HUES6 (cell line): Measurements from ENCODE around the gene CCND3.

Source experiments
- H3K27ac ChIP-seq: 2 replicates; pipeline ENCODE4 v1.7.0; 2013; ENCODE audit warnings: low read depth, mild to moderate bottlenecking, low read length, inconsistent platforms
- H3K27me3 ChIP-seq: 2 replicates; pipeline ENCODE4 v1.6.1; 2013; ENCODE audit warnings: low read length; ENCODE audit not compliant: control insufficient read depth, insufficient read depth
- H3K36me3 ChIP-seq: 2 replicates; pipeline ENCODE4 v1.6.1; 2013; ENCODE audit warnings: low read length; ENCODE audit not compliant: control insufficient read depth, insufficient read depth
- H3K4me1 ChIP-seq: 2 replicates; pipeline ENCODE4 v1.6.1; 2013; ENCODE audit warnings: low read length; ENCODE audit not compliant: control insufficient read depth, insufficient read depth
- H3K4me3 ChIP-seq: 2 replicates; pipeline ENCODE4 v1.5.1; 2013; ENCODE audit warnings: low read depth, low read length
- H3K9ac ChIP-seq: one replicate; pipeline ENCODE4 v1.6.1; 2013; ENCODE audit warnings: mild to moderate bottlenecking, low read length
- H3K9me3 ChIP-seq: 2 replicates; pipeline ENCODE4 v1.6.1; 2013; ENCODE audit warnings: low read depth, low read length; ENCODE audit not compliant: control insufficient read depth, insufficient read depth

The CCND3 gene

GRCh38 chr6:41936073-41936837 is 5.4 kb downstream of the CCND3 start:
- H3K9ac ChIP-seq: no peak overlapping the region
- no peaks in the 10 kb centered on the region for H3K9me3 ChIP-seq
- H3K27ac ChIP-seq: no peak overlapping the region
- peaks cover 21% of the 10 kb centered on the region for H3K4me1 ChIP-seq
- H3K27me3 ChIP-seq: no peaks in the 10 kb centered on the region
- peaks cover 59% of the 10 kb centered on the region for H3K36me3 ChIP-seq
- H3K4me3 ChIP-seq: no peak overlapping the region

DNA sequence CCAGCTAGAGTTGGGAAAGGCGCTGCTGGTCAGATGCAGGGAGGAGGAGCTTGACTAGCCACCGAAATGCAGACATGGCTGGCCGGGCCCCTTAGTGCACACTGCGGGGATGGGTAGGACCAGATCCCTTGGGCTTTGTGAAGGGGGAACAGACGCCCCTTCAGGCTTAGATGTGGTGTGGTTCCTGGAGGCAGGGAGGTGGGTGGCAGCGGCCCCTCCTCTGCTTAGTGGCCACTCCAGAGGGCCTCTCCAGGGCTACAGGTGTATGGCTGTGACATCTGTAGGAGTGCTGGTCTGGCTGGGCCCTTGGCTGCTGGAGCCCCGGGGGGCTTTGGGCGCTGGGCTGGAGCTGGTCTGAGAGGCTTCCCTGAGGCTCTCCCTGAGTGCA is 5.9 kb downstream of the CCND3 start:
- Histone ChIP-seq H3K27me3 (no peaks in the 10 kb centered on the region), H3K4me3 (no peak overlapping the region), H3K36me3 (peaks cover 64% of the 10 kb centered on the region), H3K4me1 (peaks cover 21% of the 10 kb centered on the region), H3K27ac (no peak overlapping the region), H3K9me3 (no peaks in the 10 kb centered on the region), H3K9ac (no peak overlapping the region)

DNA sequence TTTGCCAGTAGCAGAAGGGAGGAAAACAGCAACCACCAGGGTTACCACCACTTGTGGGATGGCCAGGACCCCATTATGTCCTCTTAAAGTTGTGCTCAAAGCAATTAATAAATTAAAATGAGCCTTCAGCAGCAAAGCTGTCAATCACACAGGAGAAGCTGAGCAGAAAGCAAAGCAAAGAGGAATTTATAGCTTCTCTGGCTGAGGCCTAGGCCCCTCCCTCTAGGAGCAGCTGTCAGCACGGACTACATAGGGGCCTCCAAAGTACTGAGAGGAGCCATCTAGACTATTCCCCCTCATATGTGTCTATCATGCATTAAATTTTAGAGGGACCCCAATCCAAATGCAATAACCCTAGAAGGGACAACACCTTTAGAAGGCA is 6.4 kb downstream of the CCND3 start:
- H3K9ac ChIP-seq: no peak overlapping the region
- peaks cover 69% of the 10 kb centered on the region for H3K36me3 ChIP-seq
- H3K27ac ChIP-seq: no peak overlapping the region
- no peaks in the 10 kb centered on the region for H3K9me3 ChIP-seq
- H3K4me3 ChIP-seq: no peak overlapping the region
- H3K4me1 ChIP-seq: peaks cover 19% of the 10 kb centered on the region
- no peaks in the 10 kb centered on the region for H3K27me3 ChIP-seq

DNA sequence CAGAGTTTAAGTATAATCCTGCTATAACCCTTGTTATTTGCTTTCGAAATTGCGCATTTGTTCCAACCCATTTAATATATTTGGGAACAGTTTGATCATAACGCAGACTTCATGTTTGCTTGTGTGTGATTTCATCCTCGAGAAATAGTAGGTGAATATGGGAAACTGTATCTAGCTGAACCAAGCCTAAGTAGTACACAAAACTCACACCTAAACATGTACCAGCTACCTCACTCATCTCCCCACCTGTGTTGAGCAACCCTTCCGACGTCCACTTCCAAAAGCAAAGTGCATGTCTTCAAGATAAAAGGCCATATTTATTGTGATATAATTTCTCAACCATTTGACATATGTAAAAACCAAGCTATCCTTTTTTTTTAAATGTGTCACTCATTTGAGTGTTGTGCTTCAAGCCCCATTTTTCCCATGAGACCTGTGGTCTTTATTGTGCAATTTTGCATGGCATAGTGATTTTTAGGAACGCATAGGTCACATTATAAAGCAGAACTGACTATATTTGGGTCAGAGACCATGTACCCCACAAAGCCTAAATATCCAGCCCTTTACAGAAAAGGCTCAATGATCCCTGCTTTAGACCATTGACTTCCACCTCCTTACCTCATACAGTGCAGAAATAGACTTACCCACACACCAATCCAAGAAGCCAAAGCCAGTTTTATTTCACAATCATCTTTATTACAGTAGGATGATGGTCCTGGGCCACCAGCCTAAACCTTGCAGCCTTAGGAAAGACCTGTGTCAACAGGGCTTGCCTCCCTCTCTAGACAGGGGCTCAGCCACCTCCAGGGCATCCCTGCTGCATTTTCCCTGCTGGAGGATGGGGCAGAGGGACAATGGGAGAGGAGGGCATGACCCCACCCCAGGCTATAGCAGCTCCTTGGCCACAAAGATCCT is 7.1 kb downstream of the CCND3 start:
- Histone ChIP-seq H3K4me3 (no peak overlapping the region), H3K36me3 (peaks cover 76% of the 10 kb centered on the region), H3K27me3 (no peaks in the 10 kb centered on the region), H3K9me3 (no peaks in the 10 kb centered on the region), H3K4me1 (peaks cover 13% of the 10 kb centered on the region), H3K27ac (no peak overlapping the region), H3K9ac (no peak overlapping the region)

- Histone ChIP-seq H3K36me3 (peaks cover 93% of the 10 kb centered on the region), H3K9ac (no peak overlapping the region), H3K4me3 (no peak overlapping the region), H3K27me3 (no peaks in the 10 kb centered on the region), H3K27ac (no peak overlapping the region), H3K9me3 (no peaks in the 10 kb centered on the region), H3K4me1 (no peaks in the 10 kb centered on the region)
Observed at GRCh38 chr6:41932378-41932777, 9.2 kb downstream of the CCND3 start.

DNA sequence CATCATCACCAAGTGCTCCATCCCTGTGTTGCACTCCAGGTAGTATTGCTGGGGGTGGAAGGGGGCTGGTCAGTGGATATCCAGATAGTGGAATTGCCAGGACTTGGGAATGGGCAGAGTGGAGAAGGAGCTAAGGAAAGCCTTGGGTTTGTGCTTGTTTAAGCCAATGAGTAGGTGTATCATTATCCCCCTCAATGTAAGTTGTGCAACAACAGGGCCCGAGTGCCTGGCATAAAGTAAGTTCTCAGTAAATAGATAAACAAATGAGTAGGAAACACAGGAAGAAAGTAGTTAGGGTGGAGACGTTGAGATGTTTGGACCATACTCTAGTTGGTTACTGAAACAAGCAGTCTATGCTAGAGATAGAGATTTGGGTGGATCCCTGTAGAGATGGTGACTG is 9.8 kb downstream of the CCND3 start:
- Histone ChIP-seq H3K9me3 (no peaks in the 10 kb centered on the region), H3K36me3 (peaks cover 96% of the 10 kb centered on the region), H3K4me3 (no peak overlapping the region), H3K27ac (no peak overlapping the region), H3K9ac (no peak overlapping the region), H3K4me1 (no peaks in the 10 kb centered on the region), H3K27me3 (no peaks in the 10 kb centered on the region)

- Histone ChIP-seq H3K36me3 (peaks cover 87% of the 10 kb centered on the region), H3K4me1 (no peaks in the 10 kb centered on the region)
Observed at GRCh38 chr6:41929924-41930323, 11.7 kb downstream of the CCND3 start.

DNA sequence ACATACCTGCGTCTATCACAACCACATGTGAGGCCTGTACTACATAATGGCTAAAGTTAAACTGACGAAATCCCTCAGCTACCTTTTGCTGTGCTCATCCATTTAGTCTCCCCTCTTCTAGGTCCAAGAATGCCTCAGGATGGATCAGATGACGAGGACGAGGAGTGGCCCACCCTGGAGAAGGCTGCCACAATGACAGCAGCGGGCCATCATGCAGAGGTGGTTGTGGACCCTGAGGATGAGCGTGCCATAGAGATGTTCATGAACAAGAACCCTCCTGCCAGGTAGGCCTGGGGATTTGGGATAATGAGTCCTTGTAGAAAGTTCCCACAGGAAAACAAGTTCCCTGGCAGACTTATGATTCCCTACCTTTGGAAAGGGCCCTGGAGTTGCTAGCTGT is 14.4 kb downstream of the CCND3 start:
- peaks cover 84% of the 10 kb centered on the region for H3K36me3 ChIP-seq
- peaks cover 5% of the 10 kb centered on the region; the same call in 1 of the 2 replicates for H3K4me1 ChIP-seq
- no peak overlapping the region for H3K4me3 ChIP-seq
- no peak overlapping the region for H3K9ac ChIP-seq
- no peak overlapping the region for H3K27ac ChIP-seq
- no peaks in the 10 kb centered on the region for H3K9me3 ChIP-seq
- H3K27me3 ChIP-seq: no peaks in the 10 kb centered on the region

More at GRCh38 chr6:41929924-41930323, 11.7 kb downstream of the CCND3 start:
- Histone ChIP-seq H3K27me3 (no peaks in the 10 kb centered on the region), H3K27ac (no peak overlapping the region), H3K4me3 (no peak overlapping the region), H3K9ac (no peak overlapping the region), H3K9me3 (no peaks in the 10 kb centered on the region)

GRCh38 chr6:41922154-41922553 is 19.5 kb downstream of the CCND3 start:
- peak overlapping the region; percentile 75 for H3K4me3 ChIP-seq
- H3K9ac ChIP-seq: peak overlapping the region; percentile 86
- peak overlapping the region; percentile 82; the same call in 1 of the 2 replicates for H3K27ac ChIP-seq
- peaks cover 12% of the 10 kb centered on the region; the same call in 1 of the 2 replicates for H3K4me1 ChIP-seq
- H3K36me3 ChIP-seq: peaks cover 38% of the 10 kb centered on the region
- no peaks in the 10 kb centered on the region for H3K27me3 ChIP-seq
- H3K9me3 ChIP-seq: no peaks in the 10 kb centered on the region

- Histone ChIP-seq H3K4me1 (peaks cover 12% of the 10 kb centered on the region; the same call in 1 of the 2 replicates), H3K4me3 (peak overlapping the region; percentile 75), H3K9ac (peak overlapping the region; percentile 86), H3K27ac (peak overlapping the region; percentile 82), H3K9me3 (no peaks in the 10 kb centered on the region), H3K36me3 (peaks cover 36% of the 10 kb centered on the region), H3K27me3 (no peaks in the 10 kb centered on the region)
Observed at GRCh38 chr6:41921712-41921998, 20.0 kb downstream of the CCND3 start.
